NCI-H2107 treated with DMSO at 0.1 percent for 48 hours (cell line): ENCODE measurements around the gene HK1.

Experiments used
- DNase-seq: peaks from one replicate; lab custom pipeline; 2025; ENCODE audit not compliant: unreplicated experiment; lab: John Stamatoyannopoulos, UW

Gene HK1

GRCh38 chr10:69345402-69345801 is 67.1 kb downstream of the HK1 start:
- peak; percentile 93 for DNase-seq

DNA sequence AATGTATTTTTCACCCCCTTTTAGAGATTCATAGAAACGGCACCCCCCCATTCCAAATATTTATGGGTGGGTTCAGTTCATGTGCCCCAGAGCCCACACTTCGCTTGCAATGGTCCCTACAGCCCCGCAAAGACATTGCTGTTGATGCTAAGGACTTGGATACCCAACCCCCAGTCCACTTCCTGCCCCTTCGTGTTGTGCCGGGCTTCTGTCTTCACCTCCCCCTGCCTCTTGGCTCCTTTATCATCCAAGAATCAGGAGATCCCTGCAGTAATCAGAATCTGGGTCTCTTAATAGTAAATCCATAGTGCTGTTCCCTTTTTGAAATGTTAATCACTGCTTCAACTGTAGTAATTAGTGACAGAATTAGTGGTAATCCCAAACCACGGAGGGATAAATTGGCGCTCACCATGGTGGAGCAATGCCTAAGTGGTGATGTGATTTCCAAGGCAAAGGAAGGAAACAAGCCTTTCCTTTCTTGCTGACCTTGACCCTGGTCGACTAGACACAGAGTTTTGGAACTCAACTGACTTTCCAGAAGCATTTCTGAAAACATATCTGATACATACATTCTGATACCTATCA is 67.7 kb downstream of the HK1 start:
- DNase-seq: no peak

DNA sequence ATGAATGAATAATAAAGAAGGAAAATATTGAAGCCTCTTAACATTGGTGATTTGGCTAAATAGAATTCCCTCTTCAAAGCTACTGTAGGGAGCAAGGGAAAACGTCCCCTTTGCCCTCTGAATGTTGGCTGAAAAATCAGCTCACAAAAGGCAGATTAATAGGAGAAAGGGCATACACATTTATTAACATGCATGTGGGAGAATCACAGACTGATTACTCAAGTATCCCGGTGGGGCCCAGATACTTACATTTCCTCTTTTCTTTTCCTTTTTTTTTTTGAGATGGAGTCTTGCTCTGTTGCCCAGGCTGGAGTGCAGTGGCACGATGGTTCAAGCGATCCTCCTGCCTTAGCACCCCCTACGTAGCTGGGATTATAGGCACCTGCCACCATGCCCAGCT is 68.5 kb downstream of the HK1 start:
- no peak for DNase-seq

DNA sequence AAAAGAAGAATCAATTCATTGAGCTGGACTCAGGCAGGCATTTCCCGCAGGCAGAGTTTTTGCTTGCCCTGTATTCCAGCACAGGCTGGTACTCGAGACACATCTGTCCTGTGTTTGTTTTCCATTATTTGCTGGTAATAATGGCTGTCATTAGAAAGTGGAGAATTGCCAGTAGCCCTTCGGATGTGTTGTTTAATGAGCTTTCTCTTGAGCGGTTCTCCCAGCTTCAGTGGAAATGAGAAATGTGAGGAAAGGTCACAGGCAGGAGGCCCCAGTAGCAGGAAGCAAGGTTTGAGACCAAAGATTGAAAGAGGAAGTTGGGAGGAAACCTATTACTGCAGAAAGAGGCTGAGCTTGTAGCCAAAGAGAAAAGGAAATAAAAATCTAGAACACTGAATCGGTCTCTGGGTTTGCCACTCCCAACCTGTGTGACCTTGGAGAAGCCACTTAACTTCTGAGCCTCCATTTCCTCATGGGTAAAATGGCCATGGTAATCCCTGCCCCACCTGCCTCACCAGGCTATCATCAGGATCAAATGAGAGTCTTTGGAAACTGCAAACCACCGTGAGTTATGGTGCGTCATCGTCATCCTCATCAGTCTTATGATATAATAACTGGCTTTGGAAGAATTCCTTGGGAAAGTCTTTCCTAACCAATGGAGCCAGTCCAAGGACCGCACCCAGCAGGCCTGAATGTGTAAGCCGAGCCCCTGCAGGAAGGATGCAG is 70.7 kb downstream of the HK1 start:
- no peak for DNase-seq

GRCh38 chr10:69349542-69349888 is 71.2 kb downstream of the HK1 start:
- DNase-seq: no peak

DNA sequence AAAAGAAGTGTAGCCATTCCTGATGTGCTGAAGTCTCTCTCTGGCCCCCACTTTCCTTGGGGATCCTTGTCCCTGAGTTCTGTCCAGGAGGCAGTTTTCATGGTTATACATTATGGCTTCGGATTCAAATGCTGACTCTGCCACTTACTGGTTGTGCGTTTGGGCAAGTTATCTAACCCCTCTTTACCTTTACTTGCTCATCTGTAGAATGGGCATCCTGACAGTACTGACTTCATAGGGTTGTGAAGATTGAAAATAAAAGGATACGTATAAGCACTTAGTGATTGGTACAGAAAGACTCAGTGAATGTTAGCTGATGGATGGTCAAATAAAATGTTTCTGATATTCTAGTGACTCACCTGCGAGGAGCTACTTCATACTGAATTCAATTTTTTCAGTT is 73.3 kb downstream of the HK1 start:
- DNase-seq: no peak

- no peak for DNase-seq
Measured at GRCh38 chr10:69352569-69353264, 74.4 kb downstream of the HK1 start.

- no peak for DNase-seq
Measured at GRCh38 chr10:69353977-69354635, 75.8 kb downstream of the HK1 start.

- DNase-seq: no peak
Measured at GRCh38 chr10:69356187-69356586, 77.9 kb downstream of the HK1 start.

- no peak for DNase-seq
Measured at GRCh38 chr10:69358148-69358795, 80.0 kb downstream of the HK1 start.

DNA sequence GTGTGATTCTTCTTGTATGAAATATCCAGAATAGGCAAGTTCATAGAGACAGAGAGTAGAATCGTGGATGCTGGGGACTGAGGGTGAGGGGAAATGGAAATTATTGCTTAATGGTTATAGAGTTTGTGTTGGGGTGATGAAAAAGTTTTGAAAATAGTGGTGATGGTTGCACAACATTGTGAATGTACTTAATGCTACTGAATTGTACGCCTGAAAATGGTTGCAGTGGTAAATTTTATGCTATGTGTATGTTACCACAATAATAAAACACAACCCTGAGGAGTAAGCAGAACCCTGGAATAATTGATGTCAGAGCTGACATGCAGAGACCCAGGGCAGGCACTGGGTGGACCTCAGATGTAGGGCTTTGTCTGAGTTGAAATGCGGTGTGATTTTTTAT is 80.9 kb downstream of the HK1 start:
- no peak for DNase-seq

GRCh38 chr10:69359594-69359993 is 81.3 kb downstream of the HK1 start:
- no peak for DNase-seq

GRCh38 chr10:69360485-69361302 is 82.4 kb downstream of the HK1 start:
- no peak for DNase-seq

DNA sequence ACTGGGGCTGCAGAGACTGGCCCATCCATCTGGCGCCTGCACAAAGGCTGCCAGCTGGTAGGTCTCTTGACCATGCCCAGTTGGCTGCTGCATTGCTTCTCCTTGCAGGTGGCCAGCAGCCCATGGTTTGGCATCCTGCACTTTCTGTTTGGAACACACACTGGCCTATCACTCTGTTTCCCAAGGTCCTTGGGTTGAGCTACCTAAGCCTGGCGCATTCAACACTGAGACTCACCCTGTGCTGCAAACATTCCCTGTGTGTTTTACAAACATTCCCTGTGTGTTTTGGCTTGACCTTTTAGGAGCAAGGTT is 83.0 kb downstream of the HK1 start:
- DNase-seq: no peak

DNA sequence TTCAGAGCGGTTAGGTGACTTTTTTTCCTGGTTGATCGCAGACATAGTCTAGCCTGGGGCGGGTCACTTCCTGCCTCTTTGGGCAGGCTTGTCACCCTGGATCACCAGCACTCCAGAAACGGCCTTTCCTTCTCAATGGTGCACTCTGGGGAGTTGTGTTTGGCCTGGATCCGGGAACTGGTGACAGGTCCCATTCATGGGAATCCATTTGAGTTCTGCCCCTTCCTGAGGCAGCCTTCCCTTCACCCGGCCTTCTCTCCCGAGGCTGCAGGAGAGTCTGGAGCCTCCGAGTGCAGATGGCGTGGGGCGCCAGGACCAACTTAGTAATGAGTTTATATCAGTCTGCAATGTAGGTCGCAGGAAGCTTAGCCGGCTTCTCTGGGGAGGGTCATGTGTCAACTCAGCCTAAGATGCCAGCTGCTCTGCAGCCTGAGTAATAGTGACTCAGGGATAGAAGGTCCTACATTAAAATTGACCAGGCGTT is 84.2 kb downstream of the HK1 start:
- no peak for DNase-seq

- no peak for DNase-seq
Measured at GRCh38 chr10:69363666-69364065, 85.4 kb downstream of the HK1 start.

GRCh38 chr10:69364232-69364940 is 86.1 kb downstream of the HK1 start:
- DNase-seq: no peak

DNA sequence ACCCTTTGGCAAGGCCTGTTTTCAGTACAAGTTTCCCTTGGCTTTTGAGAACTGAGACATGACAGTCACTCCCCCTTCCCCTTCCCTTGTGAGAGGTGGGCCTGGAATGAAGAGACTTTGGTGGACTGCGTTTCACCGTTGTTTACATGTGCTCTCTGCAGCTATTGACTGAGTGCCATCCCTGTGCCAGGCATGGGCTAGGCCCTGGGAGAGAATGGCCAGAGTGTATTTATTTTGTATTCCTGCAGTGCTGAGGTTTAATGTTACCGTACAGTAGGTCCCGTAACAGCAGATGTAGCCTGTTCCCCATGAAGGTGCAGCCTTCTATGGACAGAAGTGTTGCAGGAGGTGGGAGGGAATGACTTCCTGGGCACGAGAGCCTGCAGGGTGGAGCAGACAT is 88.4 kb downstream of the HK1 start:
- peak; percentile 26 for DNase-seq

- DNase-seq: no peak
Measured at GRCh38 chr10:69367469-69367868, 89.2 kb downstream of the HK1 start.
